GM10847 (cell line): ENCODE data around the gene SEPTIN5.

Source experiments
- POLR2A ChIP-seq: IDR thresholded peaks from 2 replicates; pipeline ENCODE4 v1.6.1; 2011; ENCODE audit not compliant: insufficient read length; ENCODE audit errors: extremely low read depth

SEPTIN5 gene

GRCh38 chr22:19760951-19761724, 46.8 kb downstream of the SEPTIN5 start:
- TF ChIP-seq POLR2A, result no peak

GRCh38 chr22:19761725-19762567, 47.6 kb downstream of the SEPTIN5 start:
- no peak for TF ChIP-seq POLR2A

GRCh38 chr22:19762568-19763457, 48.5 kb downstream of the SEPTIN5 start:
- no peak for TF ChIP-seq POLR2A

- TF ChIP-seq POLR2A, result no peak
Measured at GRCh38 chr22:19763458-19764298, 49.4 kb downstream of the SEPTIN5 start.

DNA sequence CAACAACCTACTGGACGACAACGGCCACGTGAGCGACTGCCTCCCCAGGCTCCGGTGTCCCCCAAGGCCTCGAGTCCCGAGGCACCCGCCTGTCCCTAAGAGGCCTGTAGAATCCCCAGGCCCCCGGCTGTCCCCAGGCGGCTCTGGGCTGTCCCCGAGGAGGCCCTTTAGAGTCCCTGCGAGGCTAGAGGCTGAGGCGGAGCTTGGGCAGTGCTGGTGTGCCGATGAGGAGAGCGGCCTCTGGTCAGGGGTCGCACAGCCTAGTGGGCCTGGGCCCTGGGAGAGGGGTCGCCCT, 49.9 kb downstream of the SEPTIN5 start:
- TF ChIP-seq POLR2A, result no peak

GRCh38 chr22:19764636-19765476, 50.6 kb downstream of the SEPTIN5 start:
- TF ChIP-seq POLR2A, result no peak

GRCh38 chr22:19765477-19766239, 51.4 kb downstream of the SEPTIN5 start:
- TF ChIP-seq POLR2A, result no peak

DNA sequence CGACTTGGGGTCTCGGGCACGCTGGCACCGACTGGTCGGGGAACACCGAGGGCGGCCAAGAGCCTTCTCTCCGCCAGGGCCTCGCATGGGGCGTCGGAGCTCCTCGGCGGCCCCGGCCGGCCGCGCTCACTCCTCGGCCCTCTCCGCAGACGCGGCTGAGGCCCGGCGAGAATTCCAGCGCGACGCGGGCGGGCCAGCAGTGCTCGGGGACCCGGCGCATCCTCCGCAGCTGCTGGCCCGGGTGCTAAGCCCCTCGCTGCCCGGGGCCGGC, 51.9 kb downstream of the SEPTIN5 start:
- TF ChIP-seq POLR2A, result no peak

DNA sequence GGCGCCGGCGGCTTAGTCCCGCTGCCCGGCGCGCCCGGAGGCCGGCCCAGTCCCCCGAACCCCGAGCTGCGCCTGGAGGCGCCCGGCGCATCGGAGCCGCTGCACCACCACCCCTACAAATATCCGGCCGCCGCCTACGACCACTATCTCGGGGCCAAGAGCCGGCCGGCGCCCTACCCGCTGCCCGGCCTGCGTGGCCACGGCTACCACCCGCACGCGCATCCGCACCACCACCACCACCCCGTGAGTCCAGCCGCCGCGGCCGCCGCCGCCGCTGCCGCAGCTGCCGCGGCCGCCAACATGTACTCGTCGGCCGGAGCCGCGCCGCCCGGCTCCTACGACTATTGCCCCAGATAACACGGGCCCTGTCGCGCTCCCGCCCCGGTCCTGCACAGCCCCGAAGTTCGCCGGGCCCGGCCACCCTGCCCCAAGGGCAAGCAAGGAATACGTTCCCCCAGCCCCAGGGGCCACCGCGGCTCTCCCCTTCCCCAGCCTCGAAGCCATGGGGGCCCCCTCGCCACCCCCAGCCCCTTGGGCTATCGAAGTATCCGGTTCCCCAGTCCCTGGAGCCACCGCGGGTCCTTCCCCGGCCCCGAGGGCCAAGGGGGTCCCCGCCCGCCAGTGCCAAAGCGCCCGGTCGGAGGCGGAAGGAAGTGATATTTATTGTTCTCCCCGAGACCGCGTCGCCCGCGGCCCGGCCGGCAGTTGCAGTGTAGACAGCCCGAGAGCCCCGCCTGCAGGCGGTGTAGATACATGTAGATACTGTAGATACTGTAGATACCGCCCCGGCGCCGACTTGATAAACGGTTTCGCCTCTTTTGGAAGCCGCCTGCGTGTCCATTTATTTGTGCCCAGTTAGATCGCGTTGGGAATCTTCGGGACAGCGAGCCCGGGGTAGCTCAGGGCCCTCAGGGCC, 52.5 kb downstream of the SEPTIN5 start:
- TF ChIP-seq POLR2A, result no peak

GRCh38 chr22:19767427-19768341, 53.4 kb downstream of the SEPTIN5 start:
- no peak for TF ChIP-seq POLR2A

GRCh38 chr22:19769393-19769715, 55.1 kb downstream of the SEPTIN5 start:
- no peak for TF ChIP-seq POLR2A
